OCI-LY1 (cell line): ENCODE results near the gene EMC9.

Source experiments
- H2AFZ ChIP-seq: fragments of 200-600 bp; sonication (generic), shearing (Covaris generic); 2 replicates; pipeline ENCODE4 v1.6.0; 2014; ENCODE audit warnings: antibody characterized with exemption, mild to moderate bottlenecking, low read length
- H3F3A ChIP-seq: fragments of 200-600 bp; sonication (generic), shearing (Covaris generic); 2 replicates; pipeline ENCODE4 v1.6.0; 2014; ENCODE audit warnings: mild to moderate bottlenecking, antibody characterized with exemption, low read length, moderate library complexity; ENCODE audit not compliant: insufficient read depth
- H3K27ac ChIP-seq: fragments of 200-600 bp; sonication (generic); 2 replicates; pipeline ENCODE4 v1.5.1; 2014; ENCODE audit warnings: low read length, mixed run types, mild to moderate bottlenecking, low read depth; ENCODE audit not compliant: poor library complexity, severe bottlenecking
- H3K27me3 ChIP-seq: fragments of 200-600 bp; sonication (generic); 2 replicates; pipeline ENCODE4 v1.6.0; 2014; ENCODE audit warnings: antibody characterized with exemption, mild to moderate bottlenecking, low read length, moderate library complexity; ENCODE audit not compliant: insufficient read depth
- H3K36me3 ChIP-seq: fragments of 200-600 bp; sonication (generic); 2 replicates; pipeline ENCODE4 v1.6.1; 2014; ENCODE audit warnings: mild to moderate bottlenecking, antibody characterized with exemption, low read length, moderate library complexity, mixed read lengths; ENCODE audit not compliant: insufficient read depth
- H3K4me1 ChIP-seq: fragments of 200-600 bp; sonication (generic); 2 replicates; pipeline ENCODE4 v1.5.1; 2014; ENCODE audit warnings: mild to moderate bottlenecking, low read length, moderate library complexity; ENCODE audit not compliant: insufficient read depth, severe bottlenecking
- H3K4me2 ChIP-seq: fragments of 200-600 bp; sonication (generic), shearing (Covaris generic); 2 replicates; pipeline ENCODE4 v1.6.1; 2014; ENCODE audit warnings: low read length
- H3K4me3 ChIP-seq: fragments of 200-600 bp; sonication (generic); 2 replicates; pipeline ENCODE4 v1.5.1; 2014; ENCODE audit warnings: low read length, low read depth, mild to moderate bottlenecking, mixed read lengths; ENCODE audit not compliant: poor library complexity, severe bottlenecking
- H3K79me2 ChIP-seq: fragments of 200-600 bp; shearing (Covaris generic); 2 replicates; pipeline ENCODE4 v1.6.1; 2016; ENCODE audit warnings: mixed run types, low read length, mixed read lengths; ENCODE audit not compliant: insufficient read depth
- H3K9ac ChIP-seq: fragments of 200-600 bp; sonication (generic), shearing (Covaris generic); 2 replicates; pipeline ENCODE4 v1.6.1; 2014; ENCODE audit warnings: mild to moderate bottlenecking, low read length, mixed read lengths
- H3K9me2 ChIP-seq: fragments of 200-600 bp; sonication (generic), shearing (Covaris generic); 2 replicates; pipeline ENCODE4 v1.6.1; 2014; ENCODE audit warnings: low read depth, mild to moderate bottlenecking, low read length, mixed read lengths
- H3K9me3 ChIP-seq: fragments of 200-600 bp; shearing (Covaris generic); 2 replicates; pipeline ENCODE4 v1.6.1; 2014; ENCODE audit warnings: low read length, mixed read lengths
- H4K20me1 ChIP-seq: fragments of 200-600 bp; sonication (generic), shearing (Covaris generic); 2 replicates; pipeline ENCODE4 v1.6.0; 2016; ENCODE audit warnings: mild to moderate bottlenecking, low read length; ENCODE audit not compliant: insufficient read depth
- CTCF ChIP-seq: fragments of 200-600 bp; sonication (generic), shearing (Covaris generic); IDR thresholded peaks from 2 replicates; pipeline ENCODE4 v1.5.1; 2017; ENCODE audit warnings: mild to moderate bottlenecking, antibody characterized with exemption, low read length, moderate library complexity, mixed read lengths
- EZH2 ChIP-seq: fragments of 200-600 bp; sonication (generic), shearing (Covaris generic); IDR thresholded peaks from 2 replicates; pipeline ENCODE4 v1.8.0; 2017; ENCODE audit warnings: borderline replicate concordance, mixed run types, mild to moderate bottlenecking, antibody characterized with exemption, low read length, moderate library complexity, mixed read lengths

The EMC9 gene

DNA sequence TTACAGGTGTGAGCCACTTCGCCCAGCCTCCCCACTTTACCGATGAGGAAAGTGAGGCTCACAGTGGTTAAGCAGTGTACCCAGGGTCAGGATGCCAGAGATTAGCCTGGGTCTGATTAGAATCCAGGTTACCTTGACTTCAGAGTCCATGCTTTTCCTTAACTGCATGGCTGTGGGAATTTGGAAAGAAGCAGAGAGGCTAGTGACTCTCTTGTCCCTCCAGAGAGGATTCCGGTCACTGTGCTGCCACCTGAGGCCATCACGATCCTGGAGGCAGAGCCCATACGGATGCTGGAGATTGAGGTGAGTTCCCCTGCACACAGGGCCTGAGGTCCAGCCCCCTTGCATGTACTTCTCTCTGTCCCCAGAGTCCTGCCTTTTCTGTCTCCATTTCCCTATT lies 35.2 kb upstream of the EMC9 start:
- Histone ChIP-seq H3K27me3 (no peaks in the 10 kb centered on the region), H2AFZ (no peak overlapping the region), H3K79me2 (no peaks in the 10 kb centered on the region), H3K9ac (no peak overlapping the region), H3K27ac (no peak overlapping the region), H3K4me3 (no peak overlapping the region), H3F3A (no peaks in the 10 kb centered on the region), H3K9me3 (no peaks in the 10 kb centered on the region), H3K4me2 (no peak overlapping the region), H3K9me2 (no peaks in the 10 kb centered on the region), H3K4me1 (no peaks in the 10 kb centered on the region), H4K20me1 (no peaks in the 10 kb centered on the region), H3K36me3 (peaks cover 45% of the 10 kb centered on the region)
- TF ChIP-seq CTCF: no peak
- no peak for TF ChIP-seq EZH2

GRCh38 chr14:24172871-24173281 lies 31.5 kb upstream of the EMC9 start:
- H4K20me1 ChIP-seq: no peaks in the 10 kb centered on the region
- no peaks in the 10 kb centered on the region for H3K9me2 ChIP-seq
- no peak for TF ChIP-seq EZH2
- no peak for TF ChIP-seq CTCF
- no peak overlapping the region for H2AFZ ChIP-seq
- no peak overlapping the region for H3K4me2 ChIP-seq
- H3K36me3 ChIP-seq: peaks cover 13% of the 10 kb centered on the region
- H3K27ac ChIP-seq: no peak overlapping the region
- no peak overlapping the region for H3K9ac ChIP-seq
- H3K79me2 ChIP-seq: no peaks in the 10 kb centered on the region
- H3K4me3 ChIP-seq: no peak overlapping the region
- H3F3A ChIP-seq: no peaks in the 10 kb centered on the region
- no peaks in the 10 kb centered on the region for H3K9me3 ChIP-seq
- no peaks in the 10 kb centered on the region for H3K4me1 ChIP-seq
- H3K27me3 ChIP-seq: no peaks in the 10 kb centered on the region

- no peak overlapping the region for H2AFZ ChIP-seq
- H3K27me3 ChIP-seq: no peaks in the 10 kb centered on the region
- H3K9ac ChIP-seq: no peak overlapping the region
- H3K4me3 ChIP-seq: no peak overlapping the region
- no peaks in the 10 kb centered on the region for H4K20me1 ChIP-seq
- TF ChIP-seq CTCF (no peak), EZH2 (no peak)
- H3K4me1 ChIP-seq: no peaks in the 10 kb centered on the region
- H3K9me2 ChIP-seq: no peaks in the 10 kb centered on the region
- H3K27ac ChIP-seq: no peak overlapping the region
- peaks cover 16% of the 10 kb centered on the region for H3K36me3 ChIP-seq
- no peak overlapping the region for H3K4me2 ChIP-seq
- no peaks in the 10 kb centered on the region for H3K9me3 ChIP-seq
- H3K79me2 ChIP-seq: no peaks in the 10 kb centered on the region
- no peaks in the 10 kb centered on the region for H3F3A ChIP-seq
These were observed 31.0 kb upstream of the EMC9 start for GRCh38 chr14:24172261-24172860.
